GM18505 (cell line): Measurements from ENCODE around the gene POLD1.

Experiments
- ATAC-seq: cut with Tn5 transposase; IDR thresholded peaks from one replicate; pipeline ENCODE4 v1.9.1; 2021; ENCODE audit not compliant: unreplicated experiment
- POLR2A ChIP-seq: IDR thresholded peaks from 4 replicates; pipeline ENCODE4 v1.6.1; 2011; ENCODE audit warnings: borderline replicate concordance; ENCODE audit not compliant: insufficient read depth, insufficient read length; ENCODE audit errors: extremely low read depth

Gene POLD1

GRCh38 chr19:50413531-50413930, 29.4 kb downstream of the POLD1 start:
- ATAC-seq, result no peak
- TF ChIP-seq POLR2A, result no peak

- TF ChIP-seq POLR2A, result no peak
- peak; percentile 6 for ATAC-seq
Measured at GRCh38 chr19:50414864-50415660, 30.9 kb downstream of the POLD1 start.

GRCh38 chr19:50415661-50416033, 31.5 kb downstream of the POLD1 start:
- TF ChIP-seq POLR2A, result no peak
- ATAC-seq, result peak; percentile 42

- no peak for ATAC-seq
- TF ChIP-seq POLR2A, result no peak
Measured at GRCh38 chr19:50416034-50416977, 32.2 kb downstream of the POLD1 start.

- TF ChIP-seq POLR2A, result peak; percentile 13
- ATAC-seq, result no peak
Measured at GRCh38 chr19:50417111-50418081, 33.2 kb downstream of the POLD1 start.

GRCh38 chr19:50418176-50419021, 34.3 kb downstream of the POLD1 start, which contains the start of gene SPIB:
Gene SPIB (plus strand): TSS chr19:50418938. CDS start chr19:50418963, 25 bp downstream.
- TF ChIP-seq POLR2A, result peak; percentile 93
- ATAC-seq, result no peak

GRCh38 chr19:50419022-50419579, 35.0 kb downstream of the POLD1 start:
- TF ChIP-seq POLR2A, result no peak
- ATAC-seq, result no peak

GRCh38 chr19:50419580-50420035, 35.5 kb downstream of the POLD1 start:
- TF ChIP-seq POLR2A, result peak; percentile 47
- ATAC-seq, result no peak

GRCh38 chr19:50420127-50420526, 36.0 kb downstream of the POLD1 start:
- no peak for TF ChIP-seq POLR2A
- no peak for ATAC-seq

GRCh38 chr19:50420808-50421207, 36.7 kb downstream of the POLD1 start:
- TF ChIP-seq POLR2A, result no peak
- no peak for ATAC-seq
